ENCODE data around the gene NHLH1. TPM values are rescaled to one million over a fixed set of nuclear protein-coding genes. Genes with fewer than 3 reads are reported as not detected.

NHLH1 gene
- polyA plus RNA-seq, 3 donors: 1.0 TPM; not detected in 2

DNA sequence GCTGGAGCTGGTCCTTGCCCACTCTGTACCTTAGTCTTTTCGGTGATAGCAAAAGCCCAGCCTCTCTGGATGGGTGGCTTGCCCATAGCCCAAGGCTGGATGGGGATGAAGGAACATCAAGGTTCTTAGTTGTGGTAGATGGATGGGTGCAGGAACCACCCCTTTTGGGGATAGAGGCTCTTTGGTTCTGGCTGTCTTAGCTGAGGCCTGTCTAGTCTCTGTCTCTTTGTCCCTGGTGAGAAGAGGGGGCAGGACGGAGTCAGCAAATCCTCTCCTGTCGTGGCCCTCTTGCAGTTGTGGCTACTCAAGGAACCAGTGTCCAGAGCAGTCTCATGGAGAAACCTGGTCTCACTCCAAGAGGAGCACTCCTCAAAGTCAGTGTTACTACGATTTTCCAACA is 42.0 kb downstream of the NHLH1 start:
- no peak overlapping the region for H3K4me3 Mint-ChIP-seq
- Histone ChIP-seq H3K79me2 (ENCODE audit: insufficient read depth, low read length) (no peaks in the 10 kb centered on the region), H2AFZ (ENCODE audit: insufficient read depth, low read depth, low read length, poor library complexity, severe bottlenecking) (no peak overlapping the region), H3K27ac (ENCODE audit: low read depth in 1 of 2, low read length in 2 of 2) (no peak overlapping the region), H3K36me3 (replicated peaks in 1 of 2; ENCODE audit: control insufficient read depth in 1 of 2, insufficient read depth in 2 of 2, low read length in 2 of 2) (no peaks in the 10 kb centered on the region), H3K4me2 (replicated peaks; ENCODE audit: extremely low read depth, low read length, poor library complexity, severe bottlenecking) (no peak overlapping the region), H3K4me1 (ENCODE audit: control insufficient read depth in 1 of 2, insufficient read depth in 2 of 2, low read length in 2 of 2) (no peaks in the 10 kb centered on the region), H3K9ac (ENCODE audit: insufficient read depth, low read length, poor library complexity, severe bottlenecking) (no peak overlapping the region), H3K9me3 (replicated peaks in 1 of 2; ENCODE audit: control insufficient read depth in 1 of 2, insufficient read depth in 1 of 2, low read length in 2 of 2) (no peaks in the 10 kb centered on the region), H3K27me3 (ENCODE audit: control insufficient read depth in 2 of 2, insufficient read depth in 2 of 2, low read length in 2 of 2) (no peaks in the 10 kb centered on the region), H4K20me1 (ENCODE audit: insufficient read depth, low read length) (no peaks in the 10 kb centered on the region), H3K4me3 (replicated peaks in 1 of 3; ENCODE audit: low read depth in 2 of 3, low read length in 3 of 3) (no peak overlapping the region)
- no peak for TF ChIP-seq CTCF (IDR thresholded peaks at IDR 0.05)
- H3K4me1 Mint-ChIP-seq: peaks cover 6% of the 10 kb centered on the region
- no peaks in the 10 kb centered on the region for H3K9me3 Mint-ChIP-seq
- H3K27me3 Mint-ChIP-seq (ENCODE audit: low read depth in 3 of 3): peaks cover 2 to 5% (median 3%) of the 10 kb centered on the region in 3 donors
- no peak overlapping the region for H3K27ac Mint-ChIP-seq
- intact Hi-C loops (cut with micrococcal nuclease): no loop called here
- DNase-seq: no peak
- H3K36me3 Mint-ChIP-seq: no peaks in the 10 kb centered on the region
- 93% methylated on average over 3 of the region's 4 CpGs for WGBS (ENCODE audit: insufficient coverage)

GRCh38 chr1:160409486-160409885 is 42.6 kb downstream of the NHLH1 start:
- no peak for TF ChIP-seq CTCF (IDR thresholded peaks at IDR 0.05)
- Histone ChIP-seq H3K27ac (ENCODE audit: low read depth in 1 of 2, low read length in 2 of 2) (no peak overlapping the region), H3K79me2 (ENCODE audit: insufficient read depth, low read length) (no peaks in the 10 kb centered on the region), H3K9ac (ENCODE audit: insufficient read depth, low read length, poor library complexity, severe bottlenecking) (no peak overlapping the region), H3K9me3 (replicated peaks in 1 of 2; ENCODE audit: control insufficient read depth in 1 of 2, insufficient read depth in 1 of 2, low read length in 2 of 2) (no peaks in the 10 kb centered on the region), H3K4me1 (ENCODE audit: control insufficient read depth in 1 of 2, insufficient read depth in 2 of 2, low read length in 2 of 2) (no peaks in the 10 kb centered on the region), H3K4me3 (replicated peaks in 1 of 3; ENCODE audit: low read depth in 2 of 3, low read length in 3 of 3) (no peak overlapping the region), H4K20me1 (ENCODE audit: insufficient read depth, low read length) (no peaks in the 10 kb centered on the region), H3K27me3 (ENCODE audit: control insufficient read depth in 2 of 2, insufficient read depth in 2 of 2, low read length in 2 of 2) (no peaks in the 10 kb centered on the region), H2AFZ (ENCODE audit: insufficient read depth, low read depth, low read length, poor library complexity, severe bottlenecking) (no peak overlapping the region), H3K4me2 (replicated peaks; ENCODE audit: extremely low read depth, low read length, poor library complexity, severe bottlenecking) (no peak overlapping the region), H3K36me3 (replicated peaks in 1 of 2; ENCODE audit: control insufficient read depth in 1 of 2, insufficient read depth in 2 of 2, low read length in 2 of 2) (no peaks in the 10 kb centered on the region)
- peak overlapping the region in 1 of 7 donors; percentile 15 for H3K27ac Mint-ChIP-seq
- H3K9me3 Mint-ChIP-seq: no peaks in the 10 kb centered on the region
- no peaks in the 10 kb centered on the region for H3K4me1 Mint-ChIP-seq
- H3K4me3 Mint-ChIP-seq: no peak overlapping the region
- no peak for DNase-seq
- H3K36me3 Mint-ChIP-seq: no peaks in the 10 kb centered on the region
- intact Hi-C loops (cut with micrococcal nuclease): no loop called here
- WGBS (ENCODE audit: insufficient coverage): 89% methylated on average over 4 of the region's 5 CpGs
- H3K27me3 Mint-ChIP-seq (ENCODE audit: low read depth in 3 of 3): peaks cover 2 to 5% (median 3%) of the 10 kb centered on the region in 3 donors

Data from CD14-positive monocyte (primary cell).